B cell (primary cell): Measurements from ENCODE around the gene TBC1D14. TPM values are rescaled to one million over a fixed set of nuclear protein-coding genes. Genes with fewer than 3 reads are reported as not detected.

ENCODE experiments used
- ATAC-seq: fragments of 200-7000 bp; cut with Tn5 transposase; one replicate; pipeline ENCODE4 v1.10.0; 2021; ENCODE audit warnings: low read depth, mild to moderate bottlenecking, moderate number of reproducible peaks, moderate library complexity
- CTCF ChIA-PET: fragments of 350-600 bp; sonication (Branson Sonifier 250); formaldehyde crosslinking; loops from one replicate; lab custom pipeline; 2021; ENCODE audit warnings: antibody characterized with exemption, inconsistent platforms; lab: Charles Lee
- POLR2A ChIA-PET: fragments of 350-600 bp; sonication (Branson Sonifier 250); formaldehyde crosslinking; loops from one replicate; lab custom pipeline; 2021; ENCODE audit warnings: antibody characterized with exemption; lab: Charles Lee
- DNase-seq: peaks from one replicate; pipeline ENCODE4 v3.0.0; 2013
- H2AFZ ChIP-seq: 2 replicates; pipeline ENCODE4 v1.6.1; 2012; ENCODE audit warnings: mild to moderate bottlenecking, low read depth, low read length; ENCODE audit not compliant: insufficient read depth, poor library complexity, severe bottlenecking
- H3K27ac ChIP-seq, 2 donors: 1 replicate in 1 of 2; 2 replicates in 1 of 2; pipeline ENCODE4 v1.5.1; 2012 to 2013; ENCODE audit warnings: low read length in 2 of 2, mild to moderate bottlenecking in 2 of 2, moderate library complexity in 1 of 2
- H3K27me3 ChIP-seq, 4 experiments: fragments of 200-600 bp in 1 of 4; sonication (generic) in 1 of 4; replicated peaks in 1 of 4; 1 replicate in 2 of 4; 2 replicates in 2 of 4; pipeline versions ENCODE4 v1.6.1 to v1.7.0; 2013 to 2016; ENCODE audit warnings: low read length in 3 of 4, mild to moderate bottlenecking in 2 of 4, mixed read lengths in 1 of 4, moderate library complexity in 1 of 4; ENCODE audit not compliant: insufficient read depth in 4 of 4, control insufficient read depth in 3 of 4; ENCODE audit errors: control extremely low read depth in 1 of 4
- H3K36me3 ChIP-seq, 2 experiments: replicated peaks in 1 of 2; 1 replicate in 1 of 2; 2 replicates in 1 of 2; pipeline versions ENCODE4 v1.6.1 to v1.7.1; 2013; ENCODE audit warnings: low read length in 1 of 2; ENCODE audit not compliant: insufficient read depth in 2 of 2, control insufficient read depth in 1 of 2; ENCODE audit errors: control extremely low read depth in 1 of 2, extremely low read depth in 1 of 2
- H3K4me1 ChIP-seq, 2 donors: fragments of 200-600 bp in 1 of 2; sonication (generic) in 1 of 2; 1 replicate in 1 of 2; 2 replicates in 1 of 2; pipeline versions ENCODE4 v1.5.1 to v1.6.1; 2013 to 2017; ENCODE audit warnings: low read length in 2 of 2; ENCODE audit not compliant: control insufficient read depth in 2 of 2, insufficient read depth in 2 of 2
- H3K4me2 ChIP-seq: replicated peaks from 2 replicates; pipeline ENCODE3; 2012; ENCODE audit warnings: mild to moderate bottlenecking, low read depth, low read length; ENCODE audit not compliant: poor library complexity, severe bottlenecking
- H3K4me3 ChIP-seq, 5 experiments: fragments of 200-600 bp in 1 of 5; sonication (generic) in 1 of 5; 1 replicate in 3 of 5; 2 replicates in 2 of 5; pipeline versions ENCODE4 v1.5.1 to v1.7.0; 2011 to 2016; ENCODE audit warnings: low read length in 4 of 5, mild to moderate bottlenecking in 4 of 5, low read depth in 2 of 5, control low read depth in 1 of 5, moderate library complexity in 1 of 5; ENCODE audit not compliant: insufficient read depth in 1 of 5; ENCODE audit errors: control extremely low read depth in 1 of 5, extremely low read depth in 1 of 5
- H3K79me2 ChIP-seq: fragments of 200-600 bp; sonication (generic); one replicate; pipeline ENCODE4 v1.6.0; 2016; ENCODE audit warnings: low read length; ENCODE audit not compliant: control insufficient read depth, insufficient read depth
- H3K9ac ChIP-seq: fragments of 200-600 bp; sonication (generic); 2 replicates; pipeline ENCODE4 v1.6.1; 2017; ENCODE audit warnings: mild to moderate bottlenecking, low read length, moderate library complexity
- H3K9me3 ChIP-seq, 3 donors: one replicate each; pipeline versions ENCODE4 v1.6.1 to v1.7.1; 2013; ENCODE audit warnings: low read length in 2 of 3; ENCODE audit not compliant: control insufficient read depth in 2 of 3, insufficient read depth in 1 of 3; ENCODE audit errors: control extremely low read depth in 1 of 3
- H4K20me1 ChIP-seq: 2 replicates; pipeline ENCODE4 v1.6.0; 2012; ENCODE audit warnings: mild to moderate bottlenecking, low read length; ENCODE audit not compliant: insufficient read depth, control insufficient read depth, poor library complexity, severe bottlenecking
- H3K27ac Mint-ChIP-seq: one replicate; pipeline ENCODE4 v1.8.0; 2021; ENCODE audit warnings: mixed read lengths
- H3K27me3 Mint-ChIP-seq: one replicate; pipeline ENCODE4 v1.8.0; 2021; ENCODE audit warnings: mixed read lengths
- H3K4me1 Mint-ChIP-seq: one replicate; pipeline ENCODE4 v1.8.0; 2021; ENCODE audit warnings: mixed read lengths
- H3K4me3 Mint-ChIP-seq: one replicate; pipeline ENCODE4 v1.8.0; 2021; ENCODE audit warnings: mixed read lengths
- H3K9me3 Mint-ChIP-seq: one replicate; pipeline ENCODE4 v1.8.0; 2022; ENCODE audit warnings: mixed read lengths; ENCODE audit not compliant: insufficient read depth
- CTCF ChIP-seq: fragments of 200-600 bp; IDR thresholded peaks from one replicate; pipeline ENCODE4 v1.8.0; 2022; ENCODE audit warnings: antibody characterized with exemption, mild to moderate bottlenecking
- EZH2 ChIP-seq: IDR thresholded peaks from 2 replicates; pipeline ENCODE4 v1.6.1; 2012; ENCODE audit warnings: borderline replicate concordance, low read depth, mild to moderate bottlenecking, moderate library complexity, low read length; ENCODE audit not compliant: insufficient read depth, poor library complexity, severe bottlenecking
- WGBS: methylation state at CpG from one replicate; pipeline ENCODE4 v1.1.5; 2013; ENCODE audit warnings: missing lambda C conversion rate; ENCODE audit not compliant: insufficient coverage; 5-methylcytosine and 5-hydroxymethylcytosine counted together
- intact Hi-C: fragments of 100-400 bp; cut with micrococcal nuclease; formaldehyde crosslinking; loops from one replicate; pipeline ENCODE4 v1.10.0; 2022
- polyA plus RNA-seq: library from polyadenylated mRNA; depleted of rRNA; stranded (reverse); fragments of >200 nt; gene quantifications from 2 replicates; pipeline ENCODE4 v1.2.3, GENCODE V29; 2012
- total RNA-seq, 2 donors: library from RNA; stranded (reverse); fragments of 120-200 nt in 1 of 2; gene quantifications; 1 replicate in 1 of 2; 2 replicates in 1 of 2; pipeline versions ENCODE4 v1.2.3 to v1.2.4, GENCODE V29; 2013 to 2022

Gene TBC1D14
- total and polyA plus RNA-seq, 2 donors (not counting 1 experiment from before 2014, with no cell fraction given): 21.9 to 42.0 TPM

DNA sequence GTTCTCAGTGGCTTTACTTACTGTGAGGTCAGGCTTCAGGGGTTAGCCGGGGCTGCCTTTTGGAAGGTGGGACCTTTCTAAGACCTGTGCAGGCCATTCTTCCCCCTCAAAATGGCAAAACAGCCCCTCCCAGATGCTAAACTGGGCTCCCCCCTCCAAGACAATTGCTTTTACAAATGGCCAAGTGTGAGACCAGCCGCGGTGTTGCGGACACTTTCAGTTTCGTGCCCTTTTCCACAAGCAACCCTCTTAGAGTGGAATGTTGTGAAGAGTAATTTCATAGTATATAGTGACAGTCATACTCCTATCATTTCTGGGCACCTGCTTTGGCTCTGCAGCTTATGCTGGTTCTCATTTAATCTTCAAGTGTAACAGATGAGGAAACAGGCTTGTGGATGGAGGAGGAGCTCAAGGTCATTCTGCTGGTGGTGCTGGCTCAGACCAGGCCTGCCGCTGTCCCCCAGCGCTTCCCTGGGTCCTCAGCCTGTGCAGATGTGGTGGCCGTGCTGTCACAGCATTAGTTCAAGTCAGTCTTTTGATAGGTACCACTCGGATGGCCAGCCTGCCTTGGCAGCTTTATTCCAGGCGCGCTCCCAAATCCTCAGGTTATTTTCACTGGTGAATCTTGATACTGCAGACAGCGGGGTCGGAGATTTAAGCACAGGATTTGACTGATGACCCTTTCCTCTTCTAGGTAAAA lies 78.5 kb downstream of the TBC1D14 start:
- Histone ChIP-seq H3K79me2 (peaks cover 92% of the 10 kb centered on the region), H2AFZ (no peak overlapping the region), H3K27ac (peak overlapping the region in 1 of 2 donors; percentile 48), H3K4me1 (peaks cover 69 to 86% of the 10 kb centered on the region in 2 donors), H4K20me1 (peaks cover 46% of the 10 kb centered on the region), H3K9me3 (no peaks in the 10 kb centered on the region), H3K36me3 (peaks cover 0 to 4% of the 10 kb centered on the region in 2 experiments), H3K4me2 (peak overlapping the region; percentile 92), H3K27me3 (no peaks in the 10 kb centered on the region), H3K4me3 (peak overlapping the region; percentile 21 to 93 (median 74)), H3K9ac (peak overlapping the region; percentile 75)
- Mint-ChIP-seq H3K27ac (peak overlapping the region; percentile 89), H3K27me3 (no peaks in the 10 kb centered on the region), H3K4me1 (peaks cover 92% of the 10 kb centered on the region), H3K9me3 (no peaks in the 10 kb centered on the region), H3K4me3 (peak overlapping the region; percentile 96)
- intact Hi-C loops: no loop called here
- no peak for DNase-seq
- ATAC-seq: no peak
- POLR2A ChIA-PET: interaction anchor here (0.6 to 3.0 kb wide), 4 partner anchors 14 to 280 kb away, joined by 3 to 12 read pairs (median 6); partner anchors contain the start of gene TBC1D14
- 88% methylated on average over 9 of the region's 13 CpGs for WGBS
- CTCF ChIA-PET: interaction anchor here (1.8 to 2.4 kb wide), 3 partner anchors 79 to 114 kb away, joined by 4 to 20 read pairs (median 12); partner anchors contain the start of gene TBC1D14
- TF ChIP-seq EZH2: no peak
- TF ChIP-seq CTCF: no peak

GRCh38 chr4:6989331-6989923 lies 79.8 kb downstream of the TBC1D14 start:
- peaks cover 62 to 84% of the 10 kb centered on the region in 2 donors for H3K4me1 ChIP-seq
- peaks cover 92% of the 10 kb centered on the region for H3K79me2 ChIP-seq
- DNase-seq: no peak
- intact Hi-C loops: no loop called here
- Mint-ChIP-seq H3K9me3 (no peaks in the 10 kb centered on the region), H3K4me3 (peak overlapping the region; percentile 96), H3K4me1 (peaks cover 86% of the 10 kb centered on the region), H3K27me3 (no peaks in the 10 kb centered on the region), H3K27ac (peak overlapping the region; percentile 4)
- ATAC-seq: no peak
- ChIA-PET CTCF (interaction anchor here (0.6 kb wide), 1 partner anchor 269 kb away, joined by 3 read pairs; no protein-coding TSS in a partner anchor), POLR2A (no interaction called here)
- H3K4me3 ChIP-seq: no peak overlapping the region
- TF ChIP-seq EZH2 (no peak), CTCF (no peak)
- WGBS: 90% methylated on average over 6 of the region's 10 CpGs
- no peak overlapping the region for H3K9ac ChIP-seq
- no peak overlapping the region for H3K4me2 ChIP-seq
- peaks cover 46% of the 10 kb centered on the region for H4K20me1 ChIP-seq
- H3K36me3 ChIP-seq: peaks cover 0 to 11% of the 10 kb centered on the region in 2 experiments
- H3K9me3 ChIP-seq: no peaks in the 10 kb centered on the region
- no peak overlapping the region for H2AFZ ChIP-seq
- no peak overlapping the region for H3K27ac ChIP-seq
- H3K27me3 ChIP-seq: no peaks in the 10 kb centered on the region
